AG10803 (cell line): ENCODE data around the gene LRPAP1.
"Not testable (repeated sequence)": the region's sequence is repeated elsewhere in the genome, so short reads cannot be mapped to it uniquely, and the experiment has no call there.

Source experiments
- DNase-seq: peaks from one replicate; pipeline ENCODE4 v3.0.0; 2010; ENCODE audit warnings: low read depth
- H3K4me3 ChIP-seq: 2 replicates; pipeline ENCODE4 v1.5.1; 2011; ENCODE audit warnings: mild to moderate bottlenecking, low read length, control low read depth
- TF ChIP-seq, protein P1 (sequence below): conservative IDR thresholded peaks from 2 replicates; pipeline ENCODE4 v1.5.1; 2011; ENCODE audit warnings: mild to moderate bottlenecking, low read length, control low read depth, inconsistent platforms

Gene LRPAP1

DNA sequence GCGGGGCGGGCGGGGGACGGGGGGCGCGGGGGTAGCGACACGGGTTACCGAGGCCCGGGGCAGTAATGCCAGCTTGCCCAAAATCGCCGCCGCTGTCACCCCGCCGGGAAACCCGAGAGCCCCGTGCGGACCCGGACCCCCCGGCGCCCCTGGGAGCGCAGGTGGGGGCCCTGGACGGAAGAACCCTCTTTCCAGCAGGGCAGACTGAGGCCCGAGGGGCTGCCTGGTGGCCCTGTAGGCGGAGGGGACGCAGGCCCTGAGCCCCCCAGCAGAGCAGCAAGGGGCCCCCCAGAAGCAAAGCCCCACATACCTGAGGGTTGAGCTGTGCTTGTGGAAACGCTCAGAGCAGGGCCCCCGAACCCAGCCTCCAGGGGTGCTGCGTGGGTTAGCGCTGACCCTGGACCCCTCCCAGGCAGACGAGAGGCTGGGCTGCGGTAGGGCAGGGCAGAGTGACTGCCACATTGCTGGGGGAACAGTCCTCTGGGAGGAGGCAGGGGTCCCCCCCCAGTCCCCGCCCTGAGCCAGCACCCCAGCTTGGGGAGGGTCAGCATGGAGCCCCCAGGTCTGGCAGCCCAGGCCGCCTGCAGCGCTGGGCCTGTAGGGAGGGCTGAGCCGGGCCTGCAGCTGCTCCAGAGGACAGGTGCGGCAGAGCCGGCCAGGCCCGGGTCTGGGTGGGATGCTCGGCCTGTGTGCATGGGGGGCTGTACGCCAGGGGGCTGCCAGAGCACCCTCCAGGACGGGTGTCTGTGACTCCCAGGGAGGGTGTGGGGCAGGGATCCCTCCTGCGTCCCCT is 68.5 kb downstream of the LRPAP1 start:
- no peak for DNase-seq
- TF ChIP-seq, protein P1, sequence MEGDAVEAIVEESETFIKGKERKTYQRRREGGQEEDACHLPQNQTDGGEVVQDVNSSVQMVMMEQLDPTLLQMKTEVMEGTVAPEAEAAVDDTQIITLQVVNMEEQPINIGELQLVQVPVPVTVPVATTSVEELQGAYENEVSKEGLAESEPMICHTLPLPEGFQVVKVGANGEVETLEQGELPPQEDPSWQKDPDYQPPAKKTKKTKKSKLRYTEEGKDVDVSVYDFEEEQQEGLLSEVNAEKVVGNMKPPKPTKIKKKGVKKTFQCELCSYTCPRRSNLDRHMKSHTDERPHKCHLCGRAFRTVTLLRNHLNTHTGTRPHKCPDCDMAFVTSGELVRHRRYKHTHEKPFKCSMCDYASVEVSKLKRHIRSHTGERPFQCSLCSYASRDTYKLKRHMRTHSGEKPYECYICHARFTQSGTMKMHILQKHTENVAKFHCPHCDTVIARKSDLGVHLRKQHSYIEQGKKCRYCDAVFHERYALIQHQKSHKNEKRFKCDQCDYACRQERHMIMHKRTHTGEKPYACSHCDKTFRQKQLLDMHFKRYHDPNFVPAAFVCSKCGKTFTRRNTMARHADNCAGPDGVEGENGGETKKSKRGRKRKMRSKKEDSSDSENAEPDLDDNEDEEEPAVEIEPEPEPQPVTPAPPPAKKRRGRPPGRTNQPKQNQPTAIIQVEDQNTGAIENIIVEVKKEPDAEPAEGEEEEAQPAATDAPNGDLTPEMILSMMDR: no peak
- H3K4me3 ChIP-seq: no peak overlapping the region

DNA sequence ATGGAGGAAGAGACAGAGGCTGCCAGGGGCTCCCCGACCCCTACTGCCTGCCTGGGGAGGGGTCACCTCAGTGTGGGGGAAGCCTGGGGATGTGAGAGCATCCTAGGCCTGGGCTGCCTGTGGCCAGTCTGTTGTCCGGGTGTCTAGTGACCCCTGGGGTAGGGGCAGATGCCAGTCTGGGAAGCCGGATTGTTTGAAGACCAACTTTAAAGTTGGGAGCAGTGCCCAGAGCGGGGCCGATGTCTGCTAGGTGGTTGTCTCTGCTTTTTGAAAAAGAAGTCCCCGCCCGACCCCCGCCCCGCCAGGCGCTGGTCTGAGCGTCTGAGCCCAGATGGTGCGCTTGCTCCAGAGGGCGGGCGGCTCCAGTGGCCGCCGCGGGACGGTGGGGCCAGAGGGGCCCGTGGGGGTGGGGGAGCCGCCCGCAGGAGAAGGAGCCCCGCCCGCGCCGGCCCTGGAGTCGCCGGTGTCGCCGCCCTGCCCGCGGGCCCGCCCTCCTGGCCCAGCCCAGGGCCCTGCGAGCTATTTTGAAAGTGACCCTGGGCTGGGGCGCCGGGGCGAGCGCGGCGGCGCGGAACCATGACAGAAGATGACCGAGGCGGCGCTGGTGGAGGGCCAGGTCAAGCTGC is 69.3 kb downstream of the LRPAP1 start, which contains the start of gene DOK7:
DOK7 (plus strand) TSS at position 517 of the 626 bp plus-strand sequence; CDS start at position 587, 70 bp downstream.
- TF ChIP-seq, protein P1: no peak
- H3K4me3 ChIP-seq: no peak within 1 kb of the TSS; the same call in 1 of the 2 replicates
- no peak for DNase-seq

DNA sequence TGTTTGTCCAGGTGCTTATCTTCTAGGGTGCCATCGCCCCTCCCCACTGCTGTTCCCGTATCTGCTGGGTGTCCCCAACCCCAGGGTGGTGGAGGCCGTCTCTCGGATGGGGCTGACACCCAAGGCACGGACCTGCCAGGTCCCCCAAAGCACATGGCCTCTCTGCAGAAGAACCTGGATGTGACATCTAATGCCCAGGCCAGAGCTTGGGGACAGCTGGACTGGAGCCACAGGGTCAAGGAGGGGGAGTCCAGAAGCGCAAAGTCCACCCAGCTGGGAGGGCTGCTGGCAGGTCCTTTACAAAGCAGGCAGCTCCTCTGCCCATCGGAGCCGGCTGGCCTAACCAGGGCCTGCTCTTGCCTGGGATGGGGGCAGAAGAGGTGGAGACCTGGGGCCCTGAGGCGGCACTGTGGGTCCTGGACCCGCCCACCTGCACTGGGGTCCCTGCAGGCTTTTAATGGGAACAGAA is 69.9 kb downstream of the LRPAP1 start:
- TF ChIP-seq, protein P1: no peak
- no peak overlapping the region for H3K4me3 ChIP-seq
- DNase-seq: no peak

DNA sequence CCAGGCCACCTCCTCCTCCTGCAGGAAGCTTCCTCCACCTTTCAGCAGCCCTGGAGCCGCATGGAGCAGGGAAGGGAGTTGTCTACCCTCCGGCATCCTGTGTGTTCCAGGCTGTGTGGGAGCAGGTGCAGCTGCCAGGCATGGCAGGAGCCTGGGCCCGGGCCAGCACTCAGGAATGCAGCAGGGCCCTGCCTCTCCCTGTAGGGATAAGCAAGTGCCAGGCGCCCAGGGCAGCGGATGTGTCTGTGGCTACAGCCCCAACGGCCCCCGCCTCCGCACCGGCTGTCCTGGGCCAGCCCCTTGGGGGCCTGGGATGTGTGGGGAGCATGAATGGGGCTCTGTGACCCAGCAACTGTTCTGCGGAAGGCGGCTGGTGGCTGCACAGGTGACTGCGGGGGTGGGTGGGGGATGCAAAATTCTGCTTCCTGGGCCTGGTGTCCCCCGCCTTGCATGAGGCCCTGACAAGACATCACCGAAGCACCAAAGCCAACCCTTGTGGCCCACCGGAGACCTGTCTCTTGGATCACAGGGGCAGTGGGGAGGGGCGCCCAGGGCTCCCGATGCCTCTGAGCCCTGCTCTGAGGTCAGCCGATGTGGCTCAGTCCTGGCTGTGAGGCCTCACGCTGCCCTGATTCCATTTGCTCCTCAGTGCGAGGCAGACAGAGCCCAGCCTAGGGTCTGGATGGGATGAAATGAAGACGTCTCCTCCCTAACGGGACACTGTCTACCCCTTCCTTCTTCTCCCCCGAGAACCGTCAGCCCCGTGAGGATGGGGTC is 70.5 kb downstream of the LRPAP1 start:
- DNase-seq: no peak
- no peak overlapping the region for H3K4me3 ChIP-seq
- TF ChIP-seq, protein P1: no peak

DNA sequence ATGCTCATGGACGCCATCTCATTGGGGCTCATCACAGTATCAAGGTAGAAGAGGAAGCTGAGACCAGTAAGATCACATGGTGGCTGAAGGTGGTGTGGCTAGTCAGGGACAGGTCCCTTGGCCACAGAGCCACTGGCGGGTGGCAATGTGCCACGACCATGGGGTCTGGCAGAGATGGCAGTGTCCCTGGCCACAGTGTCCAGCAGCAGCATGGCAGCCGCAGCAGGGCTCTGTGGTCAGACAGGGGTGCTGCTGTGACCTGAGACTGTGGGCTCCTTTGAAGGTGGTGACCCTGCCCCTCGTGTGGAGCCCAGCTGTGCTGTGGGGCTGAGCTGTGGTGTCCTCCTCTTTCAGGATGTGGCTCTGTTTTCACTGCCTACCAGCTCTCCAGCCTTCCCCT is 71.3 kb downstream of the LRPAP1 start:
- no peak overlapping the region for H3K4me3 ChIP-seq
- no peak for DNase-seq
- TF ChIP-seq, protein P1: no peak

DNA sequence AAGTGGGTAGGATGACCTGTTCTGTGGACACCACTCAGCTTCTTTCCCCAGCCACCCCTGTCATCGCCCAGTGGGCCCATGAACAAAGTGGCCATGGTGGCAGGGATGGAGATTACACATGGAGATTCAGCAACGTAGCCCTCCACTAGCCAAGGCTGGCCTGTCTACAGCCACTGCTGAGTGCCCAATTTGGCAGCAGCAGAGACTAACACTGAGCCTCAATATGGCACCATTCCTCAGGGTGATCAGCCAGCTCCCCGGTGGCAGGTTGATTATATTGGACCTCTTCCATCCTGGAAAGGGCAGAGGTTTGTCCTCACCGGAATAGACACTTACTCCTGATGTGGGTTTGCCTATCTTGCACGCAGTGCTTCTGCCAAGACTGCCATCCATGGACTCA is 73.1 kb downstream of the LRPAP1 start:
- DNase-seq, H3K4me3 ChIP-seq: not testable (repeated sequence)

DNA sequence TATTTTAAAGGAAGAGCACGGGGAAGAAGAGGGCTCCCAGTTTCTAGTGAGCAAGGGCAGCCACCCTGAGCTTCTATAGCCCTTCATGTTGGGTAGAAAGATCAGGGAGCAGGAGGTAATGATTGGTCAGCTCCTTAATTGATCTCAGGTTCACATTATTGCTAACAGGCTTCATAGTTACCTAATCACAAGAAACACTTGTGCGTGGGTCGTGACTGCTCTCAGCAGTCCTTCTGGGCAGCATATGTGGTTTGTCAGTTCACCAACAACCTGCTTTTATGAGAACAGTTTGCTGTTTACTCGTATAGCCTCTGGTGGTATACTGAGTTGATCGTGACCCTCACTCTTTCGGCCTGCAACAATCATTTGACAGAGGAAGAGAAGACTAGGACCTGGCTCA is 73.9 kb downstream of the LRPAP1 start:
- peak; percentile 10 for DNase-seq
- TF ChIP-seq, protein P1: no peak
- H3K4me3 ChIP-seq: no peak overlapping the region

DNA sequence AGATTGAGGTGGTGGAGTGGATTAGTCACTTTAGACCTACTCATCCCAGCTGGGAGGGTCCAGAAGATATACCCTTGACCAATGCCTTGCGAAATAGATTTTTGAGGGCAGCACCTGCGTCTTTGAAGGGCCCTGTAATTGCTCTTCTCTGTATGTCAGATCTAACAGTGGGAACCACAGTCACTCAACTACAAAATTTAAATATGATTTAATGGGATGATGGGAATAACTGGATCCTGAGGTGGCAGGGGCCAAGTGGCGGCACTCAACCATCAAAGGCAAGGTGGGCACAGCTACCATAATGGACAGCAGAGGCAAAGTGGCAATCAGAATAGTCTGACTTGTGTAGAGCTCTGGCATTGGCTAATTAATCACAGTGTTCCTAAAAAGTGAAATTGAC is 76.6 kb downstream of the LRPAP1 start:
- H3K4me3 ChIP-seq, DNase-seq: not testable (repeated sequence)
